Trophoblast cell (in vitro differentiated cells and primary cell): ENCODE data around the gene AJAP1.

ENCODE experiments used
- DNase-seq, 2 donors: peaks; one replicate each; pipeline ENCODE4 v3.0.0-alpha.2; 2016
- H2AFZ ChIP-seq: 2 replicates; pipeline ENCODE4 v1.6.1; 2013; ENCODE audit warnings: low read length, moderate library complexity, mild to moderate bottlenecking; ENCODE audit not compliant: insufficient read depth, poor library complexity
- H2AK5ac ChIP-seq: 2 replicates; pipeline ENCODE4 v1.6.1; 2013; ENCODE audit warnings: mild to moderate bottlenecking, low read length
- H2BK120ac ChIP-seq: 2 replicates; pipeline ENCODE4 v1.6.1; 2013; ENCODE audit warnings: low read length, mild to moderate bottlenecking, moderate library complexity; ENCODE audit not compliant: insufficient read depth, poor library complexity
- H2BK12ac ChIP-seq: 2 replicates; pipeline ENCODE4 v1.6.1; 2013; ENCODE audit warnings: mild to moderate bottlenecking, low read length, moderate library complexity
- H2BK5ac ChIP-seq: 2 replicates; pipeline ENCODE4 v1.6.1; 2013; ENCODE audit warnings: low read length, low read depth, moderate library complexity, mild to moderate bottlenecking; ENCODE audit not compliant: poor library complexity
- H3K14ac ChIP-seq: 2 replicates; pipeline ENCODE4 v1.6.1; 2013; ENCODE audit warnings: mild to moderate bottlenecking, low read length
- H3K18ac ChIP-seq: 2 replicates; pipeline ENCODE4 v1.6.1; 2013; ENCODE audit warnings: mild to moderate bottlenecking, low read length
- H3K23ac ChIP-seq: 2 replicates; pipeline ENCODE4 v1.6.1; 2013; ENCODE audit warnings: low read length
- H3K27ac ChIP-seq: 2 replicates; pipeline ENCODE4 v1.5.1; 2013; ENCODE audit warnings: low read depth, mild to moderate bottlenecking, inconsistent platforms, low read length, moderate library complexity
- H3K27me3 ChIP-seq: 2 replicates; pipeline ENCODE4 v1.6.1; 2013; ENCODE audit warnings: inconsistent platforms, mild to moderate bottlenecking, low read length, moderate library complexity; ENCODE audit not compliant: insufficient read depth
- H3K36me3 ChIP-seq, 2 experiments: 1 replicate in 1 of 2; 2 replicates in 1 of 2; pipeline ENCODE4 v1.6.1; 2013; ENCODE audit warnings: low read length in 2 of 2, mild to moderate bottlenecking in 2 of 2, moderate library complexity in 1 of 2; ENCODE audit not compliant: insufficient read depth in 2 of 2, control insufficient read depth in 1 of 2
- H3K4ac ChIP-seq: 2 replicates; pipeline ENCODE4 v1.6.1; 2013; ENCODE audit warnings: low read depth, mild to moderate bottlenecking, low read length, moderate library complexity
- H3K4me1 ChIP-seq, 2 experiments: 1 replicate in 1 of 2; 2 replicates in 1 of 2; pipeline ENCODE4 v1.6.1; 2013; ENCODE audit warnings: low read length in 2 of 2, mild to moderate bottlenecking in 2 of 2, moderate library complexity in 1 of 2; ENCODE audit not compliant: insufficient read depth in 2 of 2, control insufficient read depth in 1 of 2
- H3K4me2 ChIP-seq: 2 replicates; pipeline ENCODE4 v1.6.1; 2013; ENCODE audit warnings: inconsistent platforms, mild to moderate bottlenecking, low read length, moderate library complexity
- H3K4me3 ChIP-seq: 2 replicates; pipeline ENCODE4 v1.5.1; 2013; ENCODE audit warnings: mild to moderate bottlenecking, low read depth, low read length, inconsistent platforms
- H3K79me1 ChIP-seq: one replicate; pipeline ENCODE4 v1.6.1; 2013; ENCODE audit warnings: low read length
- H3K79me2 ChIP-seq: 2 replicates; pipeline ENCODE4 v1.6.1; 2013; ENCODE audit warnings: low read length, mild to moderate bottlenecking; ENCODE audit not compliant: control insufficient read depth, insufficient read depth, poor library complexity
- H3K9ac ChIP-seq: 2 replicates; pipeline ENCODE4 v1.6.1; 2013; ENCODE audit warnings: mild to moderate bottlenecking, low read length
- H3K9me3 ChIP-seq: 2 replicates; pipeline ENCODE4 v1.6.1; 2013; ENCODE audit warnings: low read depth, mild to moderate bottlenecking, control low read depth, inconsistent platforms, low read length; ENCODE audit not compliant: insufficient read depth
- H4K12ac ChIP-seq: 2 replicates; pipeline ENCODE4 v1.6.1; 2013; ENCODE audit warnings: low read depth, mild to moderate bottlenecking, low read length, moderate library complexity
- H4K8ac ChIP-seq: 2 replicates; pipeline ENCODE4 v1.6.1; 2013; ENCODE audit warnings: low read depth, mild to moderate bottlenecking, low read length, moderate library complexity
- H4K91ac ChIP-seq: one replicate; pipeline ENCODE4 v1.6.1; 2013; ENCODE audit warnings: low read depth, mild to moderate bottlenecking, low read length, moderate library complexity
- WGBS: extraction: QIAGEN DNeasy Blood & Tissue Kit; methylation state at CpG from one replicate; pipeline ENCODE4 v1.1.7; 2013; ENCODE audit warnings: missing lambda C conversion rate; ENCODE audit not compliant: insufficient read length, insufficient coverage; ENCODE audit errors: extremely low coverage; 5-methylcytosine and 5-hydroxymethylcytosine counted together

The AJAP1 gene

GRCh38 chr1:4773226-4773625, 118.8 kb downstream of the AJAP1 start:
- no peak overlapping the region for H2BK5ac ChIP-seq
- no peak for DNase-seq

GRCh38 chr1:4775506-4775905, 121.1 kb downstream of the AJAP1 start:
- Histone ChIP-seq H3K9ac (no peak overlapping the region), H3K18ac (no peak overlapping the region), H3K23ac (no peak overlapping the region), H2BK12ac (no peak overlapping the region), H4K12ac (no peak overlapping the region), H3K27me3 (no peaks in the 10 kb centered on the region), H3K27ac (no peak overlapping the region), H2AK5ac (no peak overlapping the region), H3K4me2 (no peak overlapping the region), H3K4ac (no peak overlapping the region), H3K79me2 (no peaks in the 10 kb centered on the region), H2AFZ (no peak overlapping the region), H2BK120ac (no peak overlapping the region), H3K4me3 (no peak overlapping the region), H3K36me3 (no peaks in the 10 kb centered on the region), H4K91ac (no peak overlapping the region), H3K4me1 (no peaks in the 10 kb centered on the region), H4K8ac (no peak overlapping the region), H3K9me3 (no peaks in the 10 kb centered on the region), H2BK5ac (no peak overlapping the region), H3K14ac (no peak overlapping the region), H3K79me1 (no peaks in the 10 kb centered on the region)
- DNase-seq: no peak
- WGBS: no CpG with 5 or more reads among the region's 9 CpGs

More at GRCh38 chr1:4773226-4773625, 118.8 kb downstream of the AJAP1 start:
- Histone ChIP-seq H3K36me3 (no peaks in the 10 kb centered on the region), H4K8ac (no peak overlapping the region), H2BK120ac (no peak overlapping the region), H3K23ac (no peak overlapping the region), H2AFZ (no peak overlapping the region), H3K18ac (no peak overlapping the region), H2AK5ac (no peak overlapping the region), H3K27me3 (no peaks in the 10 kb centered on the region), H3K27ac (no peak overlapping the region), H4K12ac (no peak overlapping the region), H3K4me2 (no peak overlapping the region), H3K4me3 (no peak overlapping the region), H3K79me2 (no peaks in the 10 kb centered on the region), H3K9me3 (no peaks in the 10 kb centered on the region), H3K14ac (no peak overlapping the region), H4K91ac (no peak overlapping the region), H3K79me1 (no peaks in the 10 kb centered on the region), H3K4ac (no peak overlapping the region), H3K9ac (no peak overlapping the region), H3K4me1 (no peaks in the 10 kb centered on the region), H2BK12ac (no peak overlapping the region)
- no CpG with 5 or more reads among the region's 7 CpGs for WGBS

DNA sequence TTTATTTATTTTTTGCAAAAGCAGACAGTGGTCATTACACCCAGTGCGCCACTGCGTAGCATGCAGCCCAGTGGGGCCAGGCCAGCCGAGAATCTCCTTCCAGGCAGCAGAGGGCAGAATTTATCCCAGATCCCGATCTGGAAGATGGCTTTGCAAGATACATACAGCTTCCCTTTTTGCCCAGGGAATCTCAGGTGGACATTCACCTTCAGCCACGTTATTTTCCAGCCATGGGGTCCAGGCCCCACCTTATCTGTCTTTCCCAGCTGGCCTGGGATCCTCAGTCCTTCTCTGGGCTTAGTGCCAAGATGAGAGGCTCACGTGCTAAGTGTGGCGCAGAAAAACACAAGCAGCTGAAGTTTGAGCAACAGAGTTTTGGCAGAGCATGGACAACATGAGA, 123.6 kb downstream of the AJAP1 start:
- no peak overlapping the region for H3K23ac ChIP-seq
- H3K79me2 ChIP-seq: no peaks in the 10 kb centered on the region
- WGBS: no CpG with 5 or more reads among the region's 7 CpGs

GRCh38 chr1:4781646-4782045, 127.2 kb downstream of the AJAP1 start:
- Histone ChIP-seq H3K27me3 (no peaks in the 10 kb centered on the region), H3K4me1 (peaks cover 0 to 4% of the 10 kb centered on the region in 2 experiments), H3K36me3 (no peaks in the 10 kb centered on the region), H2BK5ac (no peak overlapping the region), H3K27ac (no peak overlapping the region), H3K4me2 (no peak overlapping the region), H4K8ac (no peak overlapping the region), H2BK120ac (no peak overlapping the region), H2AK5ac (no peak overlapping the region), H3K14ac (no peak overlapping the region), H4K12ac (no peak overlapping the region), H3K18ac (no peak overlapping the region), H2AFZ (no peak overlapping the region), H3K9me3 (no peaks in the 10 kb centered on the region), H3K23ac (no peak overlapping the region), H3K4ac (no peak overlapping the region), H4K91ac (no peak overlapping the region), H3K4me3 (no peak overlapping the region), H2BK12ac (no peak overlapping the region), H3K79me2 (no peaks in the 10 kb centered on the region), H3K9ac (no peak overlapping the region), H3K79me1 (no peaks in the 10 kb centered on the region)
- no CpG with 5 or more reads among the region's 14 CpGs for WGBS
- DNase-seq: no peak

More for the DNA sequence above, 123.6 kb downstream of the AJAP1 start:
- Histone ChIP-seq H4K12ac (no peak overlapping the region), H2BK12ac (no peak overlapping the region), H4K8ac (no peak overlapping the region), H2AFZ (peak overlapping the region; percentile 7), H3K18ac (no peak overlapping the region), H2BK5ac (no peak overlapping the region), H2AK5ac (no peak overlapping the region), H3K4me1 (no peaks in the 10 kb centered on the region), H3K27me3 (no peaks in the 10 kb centered on the region), H4K91ac (no peak overlapping the region), H2BK120ac (no peak overlapping the region), H3K4ac (no peak overlapping the region), H3K27ac (no peak overlapping the region), H3K14ac (no peak overlapping the region), H3K36me3 (no peaks in the 10 kb centered on the region), H3K4me3 (no peak overlapping the region), H3K9me3 (no peaks in the 10 kb centered on the region), H3K9ac (no peak overlapping the region), H3K4me2 (no peak overlapping the region), H3K79me1 (no peaks in the 10 kb centered on the region)
- peak in 1 of 2 donors; percentile 27 for DNase-seq
